HL-60 (cell line): ENCODE data around the gene ZPR1.

Source experiments
- CTCF ChIP-seq: IDR thresholded peaks from one replicate; pipeline ENCODE4 v1.5.1; 2011; ENCODE audit warnings: low read length, control low read depth, inconsistent platforms; ENCODE audit not compliant: insufficient read depth
- POLR2AphosphoS5 ChIP-seq: IDR thresholded peaks from 2 replicates; pipeline ENCODE4 v1.6.1; 2012; ENCODE audit warnings: low read depth
- SPI1 ChIP-seq: IDR thresholded peaks from 2 replicates; pipeline ENCODE4 v1.6.1; 2012; ENCODE audit warnings: low read depth, mild to moderate bottlenecking, borderline replicate concordance
- TF ChIP-seq, protein P1 (sequence below): IDR thresholded peaks from 2 replicates; pipeline ENCODE4 v1.6.1; 2012; ENCODE audit warnings: low read depth; ENCODE audit not compliant: insufficient replicate concordance

- TF ChIP-seq CTCF (no peak), POLR2AphosphoS5 (no peak), SPI1 (no peak)
- TF ChIP-seq, protein P1, sequence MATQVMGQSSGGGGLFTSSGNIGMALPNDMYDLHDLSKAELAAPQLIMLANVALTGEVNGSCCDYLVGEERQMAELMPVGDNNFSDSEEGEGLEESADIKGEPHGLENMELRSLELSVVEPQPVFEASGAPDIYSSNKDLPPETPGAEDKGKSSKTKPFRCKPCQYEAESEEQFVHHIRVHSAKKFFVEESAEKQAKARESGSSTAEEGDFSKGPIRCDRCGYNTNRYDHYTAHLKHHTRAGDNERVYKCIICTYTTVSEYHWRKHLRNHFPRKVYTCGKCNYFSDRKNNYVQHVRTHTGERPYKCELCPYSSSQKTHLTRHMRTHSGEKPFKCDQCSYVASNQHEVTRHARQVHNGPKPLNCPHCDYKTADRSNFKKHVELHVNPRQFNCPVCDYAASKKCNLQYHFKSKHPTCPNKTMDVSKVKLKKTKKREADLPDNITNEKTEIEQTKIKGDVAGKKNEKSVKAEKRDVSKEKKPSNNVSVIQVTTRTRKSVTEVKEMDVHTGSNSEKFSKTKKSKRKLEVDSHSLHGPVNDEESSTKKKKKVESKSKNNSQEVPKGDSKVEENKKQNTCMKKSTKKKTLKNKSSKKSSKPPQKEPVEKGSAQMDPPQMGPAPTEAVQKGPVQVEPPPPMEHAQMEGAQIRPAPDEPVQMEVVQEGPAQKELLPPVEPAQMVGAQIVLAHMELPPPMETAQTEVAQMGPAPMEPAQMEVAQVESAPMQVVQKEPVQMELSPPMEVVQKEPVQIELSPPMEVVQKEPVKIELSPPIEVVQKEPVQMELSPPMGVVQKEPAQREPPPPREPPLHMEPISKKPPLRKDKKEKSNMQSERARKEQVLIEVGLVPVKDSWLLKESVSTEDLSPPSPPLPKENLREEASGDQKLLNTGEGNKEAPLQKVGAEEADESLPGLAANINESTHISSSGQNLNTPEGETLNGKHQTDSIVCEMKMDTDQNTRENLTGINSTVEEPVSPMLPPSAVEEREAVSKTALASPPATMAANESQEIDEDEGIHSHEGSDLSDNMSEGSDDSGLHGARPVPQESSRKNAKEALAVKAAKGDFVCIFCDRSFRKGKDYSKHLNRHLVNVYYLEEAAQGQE, result no peak
Observed at GRCh38 chr11:116804001-116804400, 16.2 kb upstream of the ZPR1 start.
